Loucy (cell line): ENCODE measurements around the gene THYN1.

Experiments used
- EZH2phosphoT487 ChIP-seq: fragments of 200-600 bp; IDR thresholded peaks from 2 replicates; pipeline ENCODE4 v1.6.1; 2018; ENCODE audit warnings: antibody characterized with exemption, mild to moderate bottlenecking, moderate library complexity, borderline replicate concordance
- TF ChIP-seq, protein P1 (sequence below): fragments of 200-600 bp; sonication (generic); conservative IDR thresholded peaks from 2 replicates; pipeline ENCODE4 v1.5.1; 2014; ENCODE audit warnings: mild to moderate bottlenecking, antibody characterized with exemption, low read length

DNA sequence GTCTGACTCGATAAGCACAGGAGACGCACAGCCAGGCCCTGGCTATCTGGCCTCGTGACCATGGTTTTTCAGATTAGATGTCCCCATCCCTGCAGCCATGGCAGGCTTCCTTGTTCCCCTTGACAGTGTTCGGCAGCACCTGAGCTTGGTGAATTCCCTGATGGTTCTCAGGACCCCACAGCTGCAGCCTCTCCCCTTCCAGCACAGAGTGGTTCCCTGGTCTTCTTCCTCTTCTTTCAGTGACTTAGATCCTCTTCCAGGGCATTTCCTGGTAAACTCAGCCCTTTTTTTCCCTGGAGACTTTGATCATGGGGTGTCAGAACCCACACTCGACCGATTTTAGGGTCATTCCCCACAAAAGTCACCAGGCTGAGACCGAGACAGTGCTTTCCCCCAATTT is 37.5 kb upstream of the THYN1 start:
- TF ChIP-seq, protein P1, sequence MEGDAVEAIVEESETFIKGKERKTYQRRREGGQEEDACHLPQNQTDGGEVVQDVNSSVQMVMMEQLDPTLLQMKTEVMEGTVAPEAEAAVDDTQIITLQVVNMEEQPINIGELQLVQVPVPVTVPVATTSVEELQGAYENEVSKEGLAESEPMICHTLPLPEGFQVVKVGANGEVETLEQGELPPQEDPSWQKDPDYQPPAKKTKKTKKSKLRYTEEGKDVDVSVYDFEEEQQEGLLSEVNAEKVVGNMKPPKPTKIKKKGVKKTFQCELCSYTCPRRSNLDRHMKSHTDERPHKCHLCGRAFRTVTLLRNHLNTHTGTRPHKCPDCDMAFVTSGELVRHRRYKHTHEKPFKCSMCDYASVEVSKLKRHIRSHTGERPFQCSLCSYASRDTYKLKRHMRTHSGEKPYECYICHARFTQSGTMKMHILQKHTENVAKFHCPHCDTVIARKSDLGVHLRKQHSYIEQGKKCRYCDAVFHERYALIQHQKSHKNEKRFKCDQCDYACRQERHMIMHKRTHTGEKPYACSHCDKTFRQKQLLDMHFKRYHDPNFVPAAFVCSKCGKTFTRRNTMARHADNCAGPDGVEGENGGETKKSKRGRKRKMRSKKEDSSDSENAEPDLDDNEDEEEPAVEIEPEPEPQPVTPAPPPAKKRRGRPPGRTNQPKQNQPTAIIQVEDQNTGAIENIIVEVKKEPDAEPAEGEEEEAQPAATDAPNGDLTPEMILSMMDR, result no peak
- TF ChIP-seq EZH2phosphoT487, result no peak
